Left kidney (tissue), 2 donors: ENCODE data around the gene MBTD1. TPM values are rescaled to one million over a fixed set of nuclear protein-coding genes. Genes with fewer than 3 reads are reported as not detected.

Source experiments
- DNase-seq: peaks from one replicate; pipeline ENCODE4 v3.0.0-alpha.2; 2013
- polyA plus RNA-seq: library from polyadenylated mRNA; unstranded; fragments of 120-200 nt; gene quantifications from one replicate; pipeline ENCODE4 v1.2.1, GENCODE V29; 2013; ENCODE audit not compliant: insufficient read length

Gene MBTD1
- polyA plus RNA-seq, 1 donor = 64.1 TPM

DNA sequence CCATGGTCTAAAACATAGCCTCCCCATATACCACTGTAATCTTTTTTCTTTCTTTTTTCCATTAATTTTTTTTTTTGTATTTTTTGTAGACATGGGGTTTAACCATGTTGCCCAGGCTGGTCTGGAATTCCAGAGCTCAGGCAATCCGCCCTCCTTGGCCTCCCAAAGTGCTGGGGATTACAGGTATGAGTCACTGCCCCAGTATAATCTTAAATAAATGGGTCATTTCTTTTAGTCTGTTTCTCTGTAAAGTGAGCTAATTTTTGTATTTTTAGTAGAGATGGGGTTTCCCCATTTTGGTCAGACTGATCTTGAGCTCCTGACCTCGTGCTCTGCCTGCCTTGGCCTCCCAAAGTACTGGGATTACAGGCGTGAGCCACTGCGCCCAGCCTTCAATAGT is 112.2 kb downstream of the MBTD1 start:
- no peak for DNase-seq

DNA sequence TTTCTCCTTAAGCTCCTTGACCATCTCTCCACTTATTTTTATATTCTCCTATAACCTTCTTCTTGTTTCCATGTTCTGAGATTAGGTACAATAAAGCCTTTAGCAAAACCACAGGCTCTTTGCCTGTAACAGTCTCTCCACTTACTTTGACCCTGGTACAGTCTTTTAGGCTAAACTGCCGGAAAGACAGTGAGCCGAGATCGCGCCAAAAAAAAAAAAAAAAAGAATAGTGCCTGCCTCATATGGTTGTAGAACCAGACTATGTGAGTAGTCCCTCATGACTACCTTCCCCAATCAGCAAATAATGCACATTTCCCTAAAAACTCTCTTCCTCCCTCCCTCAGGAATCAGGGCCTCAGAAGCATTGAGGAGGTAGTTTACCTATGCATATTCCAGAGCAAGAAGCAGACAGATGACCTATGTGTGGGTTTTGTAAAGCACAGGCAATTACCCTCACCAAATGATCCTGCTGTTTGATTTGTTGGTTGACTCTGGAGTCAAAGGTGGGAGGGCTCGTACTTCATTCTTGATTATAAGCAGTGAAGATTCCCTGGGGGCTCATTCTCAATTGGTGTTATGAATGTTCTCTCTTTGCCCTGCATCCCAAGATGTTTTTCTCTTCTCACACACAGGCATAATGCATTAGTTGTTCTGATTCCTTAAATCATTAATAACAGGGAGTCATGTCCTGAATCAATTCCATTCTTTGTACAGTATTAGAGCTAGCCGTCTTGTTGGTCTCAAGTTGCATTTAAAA is 115.4 kb downstream of the MBTD1 start:
- DNase-seq = no peak

DNA sequence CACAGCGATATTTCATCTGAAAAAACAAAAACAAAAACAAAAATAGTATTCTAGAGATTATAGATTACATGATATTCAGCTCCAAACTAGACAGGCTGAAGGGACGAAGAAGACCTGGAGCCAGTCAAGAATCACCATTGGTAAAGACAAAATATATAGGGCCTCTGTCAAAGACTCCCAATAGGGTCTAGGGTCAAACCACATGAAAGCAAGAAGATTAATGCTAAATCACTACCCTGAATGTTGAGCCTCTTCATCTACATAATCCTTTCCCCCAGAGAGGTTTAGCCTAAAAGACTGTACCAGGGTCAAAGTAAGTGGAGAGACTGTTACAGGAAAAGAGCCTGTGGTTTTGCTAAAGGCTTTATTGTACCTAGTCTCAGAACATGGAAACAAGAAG is 117.3 kb downstream of the MBTD1 start:
- DNase-seq = no peak

DNA sequence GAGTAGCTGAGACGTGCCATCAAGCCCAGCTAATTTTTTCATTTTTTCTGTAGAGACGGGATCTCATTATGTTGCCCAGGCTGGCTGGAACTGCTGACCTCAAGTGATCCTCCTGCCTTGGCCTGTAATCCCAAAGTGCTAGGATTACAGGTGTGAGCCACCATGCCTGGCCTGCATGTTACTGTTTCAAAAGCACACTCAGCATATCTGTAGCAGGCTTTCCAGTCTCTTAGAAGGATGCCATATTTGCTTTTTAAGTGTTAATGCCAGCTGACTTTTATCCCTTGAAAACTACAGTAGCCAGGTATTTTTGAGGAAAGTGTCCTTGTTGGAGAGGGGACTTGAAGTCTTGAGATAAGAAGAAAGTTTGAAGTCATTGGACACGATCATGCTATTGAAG is 123.9 kb downstream of the MBTD1 start:
- no peak for DNase-seq

DNA sequence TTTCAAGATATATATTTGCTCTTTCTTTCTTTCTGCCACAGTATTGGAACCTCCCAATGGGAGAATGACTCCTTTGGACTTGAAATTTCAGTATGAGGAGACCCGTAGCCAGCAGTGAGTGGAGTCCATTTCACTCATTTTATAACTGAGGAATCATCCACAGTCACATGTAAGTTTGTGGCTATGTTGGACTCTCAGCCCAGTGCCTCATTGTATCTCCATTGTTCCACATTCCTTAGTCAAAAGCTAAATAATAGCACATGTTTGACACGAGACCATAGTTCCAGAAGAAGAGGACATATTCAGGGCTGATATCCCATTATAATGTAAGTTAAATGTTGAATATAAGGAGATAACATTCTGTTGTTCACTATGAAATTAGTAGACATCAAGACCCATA is 126.5 kb downstream of the MBTD1 start:
- DNase-seq = no peak

DNA sequence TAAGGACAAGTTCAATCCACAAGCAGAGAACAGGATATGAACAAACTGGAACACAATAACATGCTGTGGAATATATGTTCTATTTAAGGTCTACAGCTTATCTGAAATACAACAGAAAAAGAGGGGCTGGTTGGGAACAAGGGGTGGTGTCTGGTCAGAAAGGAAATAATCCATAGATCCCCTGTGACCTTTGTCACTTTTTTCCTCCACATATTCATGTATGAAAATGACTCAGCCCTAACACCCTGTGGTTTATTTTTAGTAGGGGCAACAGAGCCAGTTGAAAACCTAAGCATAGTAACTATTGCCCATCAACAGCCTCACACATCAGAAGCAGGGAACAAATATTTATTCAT is 126.9 kb downstream of the MBTD1 start:
- no peak for DNase-seq

DNA sequence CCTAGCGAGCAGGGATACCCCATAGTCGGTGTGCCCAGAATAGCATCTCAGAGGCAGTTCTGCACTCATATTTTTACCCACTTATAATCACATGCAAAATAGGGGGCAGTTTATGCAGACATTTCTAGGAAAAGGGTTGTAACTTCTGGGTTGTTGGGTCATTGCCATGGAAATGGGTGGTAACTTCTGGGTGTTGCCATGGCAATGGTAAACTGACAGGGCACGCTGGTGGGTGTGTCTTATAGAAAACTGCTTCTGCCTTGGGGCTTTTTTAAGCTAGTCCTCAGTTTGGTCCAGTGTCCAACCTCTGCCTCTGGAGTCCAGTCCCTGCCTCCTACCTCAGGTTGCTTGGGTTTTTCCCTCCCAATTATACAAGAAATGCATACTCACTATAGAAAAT is 131.8 kb downstream of the MBTD1 start:
- DNase-seq = no peak

Other genes starting within 250 kb of the MBTD1 start
- gene SPAG9, start 139.2 kb downstream of the MBTD1 start, polyA plus RNA-seq = 139 TPM
- gene NME1, start 106.5 kb downstream of the MBTD1 start, polyA plus RNA-seq = 67.4 TPM
- gene NME2, start 93.6 kb downstream of the MBTD1 start, polyA plus RNA-seq = 242 TPM
- gene UTP18, start 497 bp upstream of the MBTD1 start, polyA plus RNA-seq = 59.0 TPM